ENCODE data around the gene CLCN6. TPM values are rescaled to one million over a fixed set of nuclear protein-coding genes. Genes with fewer than 3 reads are reported as not detected.

CLCN6 gene
- total RNA-seq, 1 donor from 2014 or later = 15.1 TPM

- intact Hi-C loops (cut with micrococcal nuclease) = no loop called here
Observed at GRCh38 chr1:11794446-11795237, 11.3 kb upstream of the CLCN6 start.

DNA sequence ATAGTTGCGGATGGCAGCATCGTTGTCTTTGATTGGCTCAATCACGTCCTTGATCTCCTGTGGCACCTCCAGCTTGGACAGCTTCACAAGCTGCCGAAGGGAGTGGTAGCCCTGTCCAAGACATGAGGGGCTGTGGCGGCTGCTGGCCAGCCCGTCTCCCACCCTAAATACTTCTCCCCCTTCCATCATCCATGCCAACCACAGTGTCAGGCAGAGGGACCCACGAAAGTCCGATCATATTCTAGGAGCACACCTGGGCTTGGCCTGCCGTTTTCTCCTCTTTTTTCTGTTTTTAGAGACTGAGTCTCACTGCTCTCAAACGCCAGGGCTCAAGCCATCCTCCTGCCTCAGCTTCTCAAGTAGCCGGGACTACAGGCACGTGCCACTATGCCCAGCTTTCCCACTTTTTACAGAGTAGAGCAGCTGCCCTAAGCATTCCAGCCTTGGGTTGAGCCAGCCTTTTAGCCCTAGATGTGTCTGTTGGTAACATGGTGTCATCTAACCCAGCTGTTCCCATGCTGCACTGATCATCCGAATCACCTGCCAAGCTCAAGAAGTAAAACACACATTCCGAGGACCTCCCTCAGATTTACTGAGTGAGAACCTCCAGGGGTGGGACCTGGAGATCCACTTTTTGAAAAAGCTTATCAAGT lies 10.6 kb upstream of the CLCN6 start:
- intact Hi-C loops (cut with micrococcal nuclease) = no loop called here

DNA sequence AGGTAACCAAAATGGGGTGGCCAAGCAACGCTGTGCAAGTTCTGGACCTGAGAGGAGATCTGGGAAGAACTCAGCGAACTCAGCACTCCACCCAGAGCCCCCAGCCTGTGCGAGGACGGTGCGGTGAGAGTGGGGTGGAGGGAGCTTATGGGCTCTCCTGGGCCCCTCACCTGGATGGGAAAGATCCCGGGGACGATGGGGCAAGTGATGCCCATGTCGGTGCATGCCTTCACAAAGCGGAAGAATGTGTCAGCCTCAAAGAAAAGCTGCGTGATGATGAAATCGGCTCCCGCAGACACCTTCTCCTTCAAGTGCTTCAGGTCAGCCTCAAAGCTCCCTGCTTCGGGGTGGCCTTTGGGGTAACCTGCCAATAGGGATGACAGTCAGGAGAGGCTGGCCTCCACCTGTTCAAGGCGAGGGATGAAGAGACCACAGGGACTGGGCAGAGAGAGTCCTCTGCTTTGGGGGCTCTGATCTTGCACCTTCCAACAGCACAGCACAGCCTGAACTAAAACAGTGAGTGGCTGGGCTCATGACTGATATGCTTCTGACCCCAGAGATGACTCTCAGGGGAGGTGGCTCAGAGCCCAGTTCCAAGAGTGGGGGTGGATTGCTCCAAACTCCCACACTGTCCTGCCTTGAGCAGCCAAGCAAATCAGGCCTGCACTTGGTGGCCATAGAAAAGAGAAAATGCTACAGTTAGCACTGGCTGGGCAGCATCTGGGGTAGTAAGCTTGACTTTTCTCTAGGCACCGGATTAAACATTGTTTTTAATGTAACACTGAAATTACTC lies 9.8 kb upstream of the CLCN6 start:
- intact Hi-C loops (cut with micrococcal nuclease) = no loop called here

DNA sequence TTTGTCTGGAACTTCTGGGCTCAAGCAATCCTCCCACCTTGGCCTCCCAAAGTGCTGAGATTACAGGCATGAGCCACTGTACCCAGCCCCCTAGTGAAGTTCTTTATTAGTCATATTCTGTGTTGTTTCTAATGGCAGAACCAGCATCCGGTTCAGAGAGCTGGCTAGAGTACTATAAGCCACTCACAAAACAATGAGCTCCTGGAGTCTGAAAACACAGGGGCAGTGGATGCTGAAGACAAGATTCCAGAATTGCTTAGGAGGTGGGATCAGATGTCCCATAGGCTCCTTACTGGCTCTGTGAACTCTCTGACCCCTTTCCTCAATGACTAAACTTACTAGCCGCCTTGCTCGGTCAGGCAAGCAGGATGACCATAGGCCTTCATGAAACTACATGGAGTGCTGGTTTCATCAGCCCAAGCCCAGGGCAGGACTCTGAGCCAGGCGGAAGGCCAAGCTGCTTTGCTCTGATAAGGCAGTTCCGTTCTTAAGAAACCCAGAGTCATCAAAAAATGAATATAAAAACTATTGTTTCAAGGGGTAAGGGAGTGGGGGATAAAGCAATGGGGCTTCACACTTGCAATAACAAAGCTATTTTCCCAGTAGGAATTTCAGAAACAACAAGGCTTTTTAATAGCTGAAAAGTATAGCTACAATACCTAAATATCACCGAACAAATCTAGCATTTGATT lies 8.3 kb upstream of the CLCN6 start:
- intact Hi-C loops (cut with micrococcal nuclease) = no loop called here

DNA sequence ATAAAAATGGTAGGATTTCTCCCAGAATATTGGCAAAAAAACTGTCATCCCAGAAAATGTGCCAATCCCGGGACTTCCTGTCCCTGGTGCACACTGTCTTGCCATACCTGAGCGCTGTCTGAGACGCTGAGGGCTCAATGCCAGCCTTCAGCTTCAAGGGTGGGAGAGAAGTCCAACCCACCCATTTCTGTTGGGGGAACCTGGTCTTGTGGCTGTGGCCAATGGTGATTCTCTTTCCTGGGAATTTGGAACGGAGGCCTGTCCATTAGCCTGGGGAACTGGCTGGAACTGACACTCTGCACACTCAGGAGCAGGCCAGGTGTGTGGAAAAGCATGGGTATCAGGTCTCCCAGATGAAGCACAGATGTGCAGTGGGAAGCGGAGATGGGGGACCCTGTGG lies 6.9 kb upstream of the CLCN6 start:
- intact Hi-C loops (cut with micrococcal nuclease) = no loop called here

DNA sequence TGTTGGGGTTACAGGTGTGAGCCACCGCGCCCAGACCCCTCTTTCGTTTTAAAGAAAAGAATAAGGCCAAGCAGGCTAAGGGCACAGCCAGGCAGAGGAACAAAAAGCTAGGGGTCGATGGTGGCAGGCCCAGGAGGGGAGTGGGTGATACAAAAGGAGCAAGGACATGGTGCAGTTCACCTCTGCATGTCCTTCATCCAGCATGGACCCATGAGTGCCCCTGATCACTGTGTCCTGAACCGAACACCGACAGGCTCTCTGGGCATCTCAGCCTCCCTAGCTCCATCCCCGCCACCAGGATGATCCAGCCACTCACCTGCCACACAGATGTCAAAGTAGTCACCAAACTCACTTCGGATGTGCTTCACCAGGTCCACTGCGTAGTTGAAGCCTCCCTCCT lies 6.1 kb upstream of the CLCN6 start:
- intact Hi-C loops (cut with micrococcal nuclease) = loop anchor here (5.0 kb wide), 2 partner anchors 148 to 738 kb away; partner anchors contain the start of genes FBXO2, FBXO44 and SRM

- intact Hi-C loops (cut with micrococcal nuclease) = loop anchor here (5.0 kb wide), 2 partner anchors 148 to 738 kb away; partner anchors contain the start of genes FBXO2, FBXO44 and SRM
Observed at GRCh38 chr1:11800391-11800755, 5.6 kb upstream of the CLCN6 start.

GRCh38 chr1:11800756-11801433 lies 5.1 kb upstream of the CLCN6 start:
- intact Hi-C loops (cut with micrococcal nuclease) = loop anchor here (5.0 kb wide), 2 partner anchors 149 to 739 kb away; partner anchors contain the start of genes FBXO2, FBXO44 and SRM

DNA sequence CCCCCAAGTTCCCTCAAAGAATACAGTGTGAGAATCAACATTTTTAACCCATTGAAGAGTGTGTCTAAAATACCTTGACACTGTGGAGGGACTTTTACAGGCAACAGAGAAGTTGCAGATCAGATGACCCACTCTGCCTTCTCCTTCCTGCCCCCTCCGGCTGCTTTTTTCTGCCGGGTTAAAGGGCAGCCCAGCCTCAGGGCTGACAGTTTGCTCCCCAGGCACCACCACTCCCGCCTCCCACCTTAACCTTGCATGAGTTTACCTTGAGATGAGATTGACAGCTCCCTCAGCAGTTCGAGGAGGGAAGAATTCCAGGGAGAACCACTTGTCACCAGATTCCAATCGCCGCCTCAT lies 3.4 kb upstream of the CLCN6 start:
- intact Hi-C loops (cut with micrococcal nuclease) = loop anchor here (5.0 kb wide), 2 partner anchors 150 to 740 kb away; partner anchors contain the start of genes FBXO2, FBXO44 and SRM

DNA sequence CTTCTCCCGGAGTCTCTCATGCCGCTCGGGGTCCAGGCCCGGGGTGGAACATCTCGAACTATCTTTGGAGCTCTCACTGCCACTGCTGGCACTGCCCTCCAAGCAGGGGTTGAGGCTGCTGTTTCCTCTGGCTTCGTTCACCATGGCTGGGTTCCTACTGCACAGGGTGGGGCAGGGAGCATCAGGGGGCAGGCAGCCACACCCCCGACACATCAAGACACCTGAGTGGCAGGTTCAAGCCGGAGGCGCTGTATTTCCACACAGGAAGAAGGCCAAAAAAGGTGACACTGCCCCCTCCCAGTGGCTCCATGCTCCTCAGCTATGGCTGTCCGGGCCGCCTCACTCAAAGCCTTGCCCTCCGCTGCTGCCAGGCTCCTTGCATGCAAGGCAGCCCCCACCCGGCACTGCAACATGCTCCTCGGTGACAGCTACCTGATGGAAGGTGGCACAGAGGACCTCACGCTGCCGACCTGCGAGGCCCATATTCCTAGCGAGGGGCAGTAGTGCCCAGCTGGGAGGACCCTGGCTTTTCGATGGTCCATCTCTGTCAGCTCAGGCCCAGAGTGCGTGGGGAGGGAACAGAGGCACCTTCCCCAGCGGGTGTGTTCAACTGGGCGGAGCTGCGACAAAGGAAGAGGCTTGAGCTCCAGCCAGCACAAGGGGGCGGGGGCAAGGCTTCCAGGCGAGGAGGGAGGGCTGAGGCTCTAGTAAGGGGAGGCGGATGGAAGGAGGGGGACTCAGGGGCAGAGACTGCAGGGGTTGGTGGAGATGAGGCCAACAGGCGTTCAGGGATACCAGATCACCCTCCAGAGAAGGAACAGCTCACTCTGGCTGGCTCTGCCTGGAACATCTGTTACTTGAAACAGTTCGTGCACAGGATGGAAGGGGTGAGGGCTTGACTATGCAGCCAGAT lies 2.8 kb upstream of the CLCN6 start:
- intact Hi-C loops (cut with micrococcal nuclease) = loop anchor here (1.0 to 5.0 kb wide), 3 partner anchors 122 to 741 kb away; partner anchors contain the start of genes FBXO2, FBXO44, MAD2L2 and SRM

DNA sequence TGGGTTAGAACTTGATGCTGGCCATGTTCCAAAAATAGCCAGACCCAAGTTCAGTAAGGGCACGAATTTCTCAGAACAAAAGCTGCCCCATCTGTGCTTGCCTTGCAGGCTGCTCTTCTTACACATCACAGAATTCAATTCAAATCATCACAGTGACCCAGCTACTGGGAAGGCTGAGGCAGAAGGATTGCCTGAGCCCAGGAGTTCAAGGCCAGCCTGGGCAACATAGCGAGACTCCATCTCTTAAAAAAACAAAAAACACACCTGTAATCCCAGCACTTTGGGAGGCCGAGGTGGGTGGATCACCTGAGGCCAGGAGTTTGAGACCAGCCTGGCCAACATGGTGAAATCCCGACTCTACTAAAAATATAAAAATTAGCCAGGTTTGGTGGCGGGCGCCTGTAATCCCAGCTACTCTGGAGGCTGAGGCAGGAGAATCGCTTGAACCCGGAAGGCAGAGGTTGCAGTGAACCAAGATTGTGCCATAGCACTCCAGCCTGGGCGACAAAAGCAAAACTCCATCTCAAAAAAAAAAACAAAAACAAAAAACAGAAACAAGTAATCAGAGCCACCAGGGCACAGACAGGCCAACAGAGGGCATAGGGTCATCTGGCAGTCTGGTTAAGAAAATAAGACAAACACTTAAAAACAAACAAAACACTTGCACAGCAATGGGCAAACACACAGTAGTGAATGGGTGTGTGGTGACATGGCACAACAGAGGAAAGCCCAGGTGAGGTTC lies 1.9 kb upstream of the CLCN6 start:
- intact Hi-C loops (cut with micrococcal nuclease) = loop anchor here (1.0 to 5.0 kb wide), 3 partner anchors 123 to 742 kb away; partner anchors contain the start of genes FBXO2, FBXO44, MAD2L2 and SRM

- intact Hi-C loops (cut with micrococcal nuclease) = loop anchor here (5.0 kb wide), 4 partner anchors 153 to 793 kb away; partner anchors contain the start of genes FBXO2, FBXO44, MTOR and SRM
Observed at GRCh38 chr1:11804666-11805421, 1.1 kb upstream of the CLCN6 start.

DNA sequence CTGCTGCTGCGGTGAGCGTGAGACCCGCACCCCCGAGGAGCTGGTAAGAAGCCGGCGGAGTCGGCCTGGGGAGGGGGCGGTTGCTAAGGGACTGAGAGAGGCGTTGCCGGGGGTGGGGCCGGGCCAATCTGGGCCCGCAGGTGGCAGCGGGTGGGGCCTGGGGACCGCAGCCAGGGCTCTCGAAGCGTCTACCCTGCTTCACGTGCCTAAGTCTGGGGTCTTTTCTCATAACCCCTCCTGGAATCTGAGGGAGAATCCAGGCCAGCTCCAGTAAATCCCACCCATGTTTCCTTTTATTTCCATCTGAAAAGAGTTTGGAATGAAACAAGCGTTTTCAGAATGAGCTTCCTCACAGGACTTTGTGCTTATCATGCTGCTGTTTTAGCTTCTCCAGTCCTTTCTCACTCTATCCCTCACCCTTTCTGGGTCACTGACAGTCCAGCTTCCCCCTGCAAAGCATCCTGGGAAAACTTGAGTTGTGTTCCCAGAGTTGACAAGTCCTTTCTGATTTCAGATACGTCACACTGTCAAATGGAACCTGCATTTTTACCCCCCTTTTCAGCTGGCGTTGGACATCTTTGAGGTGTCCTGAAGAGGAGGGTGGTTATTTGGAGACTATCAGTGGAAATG lies 431 bp downstream of the CLCN6 start:
- intact Hi-C loops (cut with micrococcal nuclease) = loop anchor here (1.0 to 5.0 kb wide), 5 partner anchors 70 to 794 kb away; partner anchors contain the start of genes AGTRAP, MFN2, MTOR and TARDBP

- intact Hi-C loops (cut with micrococcal nuclease) = loop anchor here (2.0 to 5.0 kb wide), 4 partner anchors 70 to 795 kb away; partner anchors contain the start of genes AGTRAP, MTOR and TARDBP
Observed at GRCh38 chr1:11807133-11807532, 1.1 kb downstream of the CLCN6 start.

- intact Hi-C loops (cut with micrococcal nuclease) = no loop called here
Observed at GRCh38 chr1:11813021-11813420, 7.0 kb downstream of the CLCN6 start.

DNA sequence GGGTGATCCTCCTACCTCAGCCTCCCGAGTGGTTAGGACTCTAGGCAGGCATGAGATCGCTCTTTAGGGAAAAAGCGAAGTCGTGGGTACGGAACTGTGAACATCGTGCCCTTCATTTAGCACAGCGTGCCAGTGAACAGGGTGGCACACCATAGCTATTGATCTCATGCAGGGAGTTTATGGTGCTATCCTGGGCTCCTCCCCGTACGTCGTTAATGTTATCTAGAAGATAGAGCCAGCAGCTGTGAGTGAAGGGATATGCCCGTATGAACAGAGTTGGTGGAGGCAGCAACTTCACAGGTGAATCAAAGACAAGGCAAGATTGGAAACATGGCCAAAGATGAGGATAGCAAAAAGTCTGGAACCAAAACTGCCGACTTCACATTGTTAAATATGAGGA lies 11.2 kb downstream of the CLCN6 start:
- intact Hi-C loops (cut with micrococcal nuclease) = no loop called here

DNA sequence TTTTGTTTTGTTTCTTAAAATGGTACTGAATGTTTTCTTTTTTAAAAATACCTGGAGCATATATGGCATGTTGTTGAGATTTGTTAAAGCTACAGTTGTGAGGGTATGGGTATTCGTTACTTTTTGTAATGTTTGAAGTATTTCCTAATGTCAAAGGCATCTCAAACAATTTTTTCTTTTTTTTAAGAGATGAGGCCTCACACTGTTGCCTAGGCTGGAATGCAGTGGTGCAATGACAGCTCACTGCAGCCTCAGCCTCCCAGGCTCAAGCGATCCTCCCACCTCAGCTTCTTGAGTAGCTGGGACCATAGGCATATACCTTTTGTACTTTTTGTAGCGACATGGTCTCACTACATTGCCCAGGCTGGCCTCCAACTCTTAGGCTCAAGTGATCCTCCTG lies 16.1 kb downstream of the CLCN6 start:
- intact Hi-C loops (cut with micrococcal nuclease) = no loop called here

Measured in T-helper 2 cell treated with Interferon-gamma antibody and Interleukin-4, amounts not matched to agents 100 ng/mL and 5 ng/mL, for 36 hours (primary cell).